CD4-positive, alpha-beta T cell (primary cell): ENCODE data around the gene GRM8. TPM values are rescaled to one million over a fixed set of nuclear protein-coding genes. Genes with fewer than 3 reads are reported as not detected.
A peak's percentile ranks its signal among the peaks of the same experiment; 100 is the strongest.

ENCODE experiments used
- ATAC-seq: fragments of 200-7000 bp; cut with Tn5 transposase; one replicate; pipeline ENCODE4 v1.10.0; 2022; ENCODE audit warnings: mild to moderate bottlenecking; ENCODE audit not compliant: poor library complexity
- CTCF ChIA-PET: fragments of 350-600 bp; sonication (Branson Sonifier 250); formaldehyde crosslinking; loops from one replicate; lab custom pipeline; 2021; ENCODE audit warnings: antibody characterized with exemption, inconsistent platforms; lab: Charles Lee
- POLR2A ChIA-PET: fragments of 350-600 bp; sonication (Branson Sonifier 250); formaldehyde crosslinking; loops from one replicate; lab custom pipeline; 2021; ENCODE audit warnings: antibody characterized with exemption, inconsistent platforms; lab: Charles Lee
- DNase-seq, 14 experiments: peaks; one replicate each; pipeline ENCODE4 v3.0.0-alpha.2; 2013 to 2020; ENCODE audit warnings: mixed read lengths in 2 of 14
- H3K27ac ChIP-seq, 2 donors: one replicate each; pipeline versions ENCODE4 v1.5.1 to v1.7.0; 2013; ENCODE audit warnings: low read length in 2 of 2, low read depth in 1 of 2, mild to moderate bottlenecking in 1 of 2
- H3K27me3 ChIP-seq, 2 experiments: 1 replicate in 1 of 2; 2 replicates in 1 of 2; pipeline versions ENCODE4 v1.6.1 to v1.7.0; 2013; ENCODE audit warnings: low read length in 2 of 2, control low read depth in 1 of 2, mild to moderate bottlenecking in 1 of 2, moderate library complexity in 1 of 2; ENCODE audit not compliant: insufficient read depth in 2 of 2, control insufficient read depth in 1 of 2
- H3K36me3 ChIP-seq: one replicate; pipeline ENCODE4 v1.6.1; 2013; ENCODE audit warnings: low read length, control low read depth; ENCODE audit not compliant: insufficient read depth
- H3K4me1 ChIP-seq: one replicate; pipeline ENCODE4 v1.6.1; 2013; ENCODE audit warnings: low read length, control low read depth; ENCODE audit not compliant: insufficient read depth
- H3K4me3 ChIP-seq: one replicate; pipeline ENCODE4 v1.5.1; 2013; ENCODE audit warnings: mild to moderate bottlenecking, low read length, moderate library complexity
- H3K9me3 ChIP-seq, 2 experiments: 1 replicate in 1 of 2; 2 replicates in 1 of 2; pipeline versions ENCODE4 v1.6.1 to v1.7.0; 2013; ENCODE audit warnings: low read length in 2 of 2, mild to moderate bottlenecking in 2 of 2, control low read depth in 1 of 2, moderate library complexity in 1 of 2; ENCODE audit not compliant: control insufficient read depth in 1 of 2, insufficient read depth in 1 of 2
- H3K27ac Mint-ChIP-seq: one replicate; pipeline ENCODE4 v1.8.0; 2020; ENCODE audit warnings: mixed read lengths
- H3K27me3 Mint-ChIP-seq: one replicate; pipeline ENCODE4 v1.8.0; 2021; ENCODE audit warnings: mixed read lengths
- H3K36me3 Mint-ChIP-seq: one replicate; pipeline ENCODE4 v1.8.0; 2021; ENCODE audit warnings: low read depth, mixed read lengths
- H3K4me1 Mint-ChIP-seq: one replicate; pipeline ENCODE4 v1.8.0; 2021; ENCODE audit warnings: low read depth, mixed read lengths
- H3K4me3 Mint-ChIP-seq: one replicate; pipeline ENCODE4 v1.8.0; 2020; ENCODE audit warnings: mild to moderate bottlenecking, mixed read lengths
- H3K9me3 Mint-ChIP-seq: one replicate; pipeline ENCODE4 v1.8.0; 2020; ENCODE audit warnings: mixed read lengths
- CTCF ChIP-seq: fragments of 200-600 bp; IDR thresholded peaks from one replicate; pipeline ENCODE4 v1.8.0; 2022; ENCODE audit warnings: antibody characterized with exemption, mild to moderate bottlenecking
- intact Hi-C, 2 experiments: fragments of 100-400 bp; cut with DNase I in 1 of 2; cut with micrococcal nuclease in 1 of 2; formaldehyde crosslinking; loops; one replicate each; pipeline versions ENCODE4 v1.15.1 to v1.9.0; 2023 to 2025; cut with DNase I, micrococcal nuclease
- total RNA-seq, 174 experiments: library from RNA in 2 of 174; stranded (reverse) in 2 of 174; gene quantifications; one replicate each; pipeline ENCODE4 v1.2.3 and lab custom pipeline; 2021 to 2026

GRM8 gene
- total RNA-seq, 2 experiments from 2014 or later = not detected

GRCh38 chr7:127252377-127252713, 396 bp downstream of the GRM8 start:
- Histone ChIP-seq H3K4me3 (peak overlapping the region; percentile 70), H3K27me3 (peaks cover 45 to 91% of the 10 kb centered on the region in 2 experiments), H3K36me3 (no peaks in the 10 kb centered on the region), H3K27ac (no peak overlapping the region), H3K4me1 (peaks cover 33% of the 10 kb centered on the region), H3K9me3 (peaks cover 0 to 4% of the 10 kb centered on the region in 2 experiments)
- CTCF ChIA-PET = no interaction called here
- H3K27me3 Mint-ChIP-seq = peaks cover 84% of the 10 kb centered on the region
- no peak for DNase-seq
- intact Hi-C loops = loop anchor here in 1 of 2 experiments (2.0 kb wide), 1 partner anchor 262 kb away; no protein-coding TSS in a partner anchor
- peaks cover 27% of the 10 kb centered on the region for H3K4me1 Mint-ChIP-seq
- TF ChIP-seq CTCF = no peak
- POLR2A ChIA-PET = interaction anchor here (0.5 to 1.1 kb wide), 2 partner anchors 140 to 389 kb away, joined by 3 to 4 read pairs; partner anchors contain the start of gene ZNF800
- H3K36me3 Mint-ChIP-seq = no peaks in the 10 kb centered on the region
- no peak overlapping the region for H3K27ac Mint-ChIP-seq
- no peak for ATAC-seq
- no peaks in the 10 kb centered on the region for H3K9me3 Mint-ChIP-seq
- H3K4me3 Mint-ChIP-seq = peak overlapping the region; percentile 87

- peaks cover 0 to 4% of the 10 kb centered on the region in 2 experiments for H3K9me3 ChIP-seq
- H3K4me3 Mint-ChIP-seq = peak overlapping the region; percentile 87
- no peaks in the 10 kb centered on the region for H3K36me3 Mint-ChIP-seq
- POLR2A ChIA-PET = interaction anchor here (1.1 to 1.3 kb wide), 2 partner anchors 71 to 141 kb away, joined by 3 to 4 read pairs; partner anchors contain the start of gene ZNF800
- no peak overlapping the region for H3K27ac ChIP-seq
- no peaks in the 10 kb centered on the region for H3K36me3 ChIP-seq
- H3K9me3 Mint-ChIP-seq = no peaks in the 10 kb centered on the region
- H3K4me3 ChIP-seq = peak overlapping the region; percentile 70
- no peak for TF ChIP-seq CTCF
- H3K4me1 Mint-ChIP-seq = peaks cover 27% of the 10 kb centered on the region
- H3K27me3 Mint-ChIP-seq = peaks cover 84% of the 10 kb centered on the region
- peak in 4 of 14 experiments; percentile 5 to 40 (median 22) for DNase-seq
- peaks cover 33% of the 10 kb centered on the region for H3K4me1 ChIP-seq
- peaks cover 45 to 86% of the 10 kb centered on the region in 2 experiments for H3K27me3 ChIP-seq
- intact Hi-C loops = loop anchor here in 1 of 2 experiments (2.0 kb wide), 1 partner anchor 263 kb away; no protein-coding TSS in a partner anchor
- CTCF ChIA-PET = no interaction called here
- H3K27ac Mint-ChIP-seq = no peak overlapping the region
- no peak for ATAC-seq
Observed at GRCh38 chr7:127251465-127252376, 1.0 kb downstream of the GRM8 start.

DNA sequence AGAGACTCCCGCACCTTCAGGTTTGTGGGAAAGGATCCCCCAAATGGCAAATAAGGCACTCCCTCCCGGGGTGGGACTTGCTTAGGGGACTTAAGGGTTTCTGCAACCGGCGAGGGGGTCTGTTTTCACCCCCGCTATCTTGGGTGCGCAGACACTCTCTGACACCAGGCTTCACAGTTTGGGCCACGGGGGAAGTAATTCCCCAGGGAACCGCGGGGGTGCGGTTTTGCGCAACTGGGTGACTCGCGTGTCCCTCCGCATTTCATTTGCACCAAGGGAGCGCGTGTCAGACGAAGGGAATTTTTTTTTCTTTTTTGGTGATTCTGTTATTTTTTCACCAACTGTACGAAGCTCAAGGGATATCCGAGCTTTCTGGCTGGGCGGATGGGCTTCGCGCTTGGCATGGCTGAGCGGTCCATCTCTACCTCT, 1.7 kb downstream of the GRM8 start:
- TF ChIP-seq CTCF = no peak
- ATAC-seq = no peak
- H3K27me3 Mint-ChIP-seq = peaks cover 84% of the 10 kb centered on the region
- no peaks in the 10 kb centered on the region for H3K36me3 Mint-ChIP-seq
- peak in 2 of 14 experiments; percentile 17 to 19 for DNase-seq
- H3K27ac ChIP-seq = no peak overlapping the region
- intact Hi-C loops = no loop called here
- H3K27ac Mint-ChIP-seq = no peak overlapping the region
- ChIA-PET POLR2A (interaction anchor here (1.3 kb wide), 1 partner anchor 72 kb away, joined by 3 read pairs; no protein-coding TSS in a partner anchor), CTCF (no interaction called here)
- H3K9me3 Mint-ChIP-seq = no peaks in the 10 kb centered on the region
- no peaks in the 10 kb centered on the region for H3K36me3 ChIP-seq
- peaks cover 33% of the 10 kb centered on the region for H3K4me1 ChIP-seq
- peak overlapping the region; percentile 69 for H3K4me3 Mint-ChIP-seq
- H3K4me3 ChIP-seq = no peak overlapping the region
- peaks cover 0 to 4% of the 10 kb centered on the region in 2 experiments for H3K9me3 ChIP-seq
- peaks cover 27% of the 10 kb centered on the region for H3K4me1 Mint-ChIP-seq
- H3K27me3 ChIP-seq = peaks cover 45 to 79% of the 10 kb centered on the region in 2 experiments
